HG03354 (cell line): ENCODE measurements around the gene CSF2.

Experiments
- ATAC-seq: cut with Tn5 transposase; IDR thresholded peaks from one replicate; pipeline ENCODE4 v1.9.1; 2021; ENCODE audit warnings: mild to moderate bottlenecking; ENCODE audit not compliant: unreplicated experiment, poor library complexity, severe bottlenecking

The CSF2 gene

DNA sequence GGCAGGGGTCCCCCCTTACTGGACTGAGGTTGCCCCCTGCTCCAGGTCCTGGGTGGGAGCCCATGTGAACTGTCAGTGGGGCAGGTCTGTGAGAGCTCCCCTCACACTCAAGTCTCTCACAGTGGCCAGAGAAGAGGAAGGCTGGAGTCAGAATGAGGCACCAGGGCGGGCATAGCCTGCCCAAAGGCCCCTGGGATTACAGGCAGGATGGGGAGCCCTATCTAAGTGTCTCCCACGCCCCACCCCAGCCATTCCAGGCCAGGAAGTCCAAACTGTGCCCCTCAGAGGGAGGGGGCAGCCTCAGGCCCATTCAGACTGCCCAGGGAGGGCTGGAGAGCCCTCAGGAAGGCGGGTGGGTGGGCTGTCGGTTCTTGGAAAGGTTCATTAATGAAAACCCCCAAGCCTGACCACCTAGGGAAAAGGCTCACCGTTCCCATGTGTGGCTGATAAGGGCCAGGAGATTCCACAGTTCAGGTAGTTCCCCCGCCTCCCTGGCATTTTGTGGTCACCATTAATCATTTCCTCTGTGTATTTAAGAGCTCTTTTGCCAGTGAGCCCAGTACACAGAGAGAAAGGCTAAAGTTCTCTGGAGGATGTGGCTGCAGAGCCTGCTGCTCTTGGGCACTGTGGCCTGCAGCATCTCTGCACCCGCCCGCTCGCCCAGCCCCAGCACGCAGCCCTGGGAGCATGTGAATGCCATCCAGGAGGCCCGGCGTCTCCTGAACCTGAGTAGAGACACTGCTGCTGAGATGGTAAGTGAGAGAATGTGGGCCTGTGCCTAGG, at the start of gene CSF2:
Gene CSF2 (plus strand): TSS at position 559 of the 783 bp plus-strand sequence. CDS start 35 bp downstream, at position 594.
- no peak for ATAC-seq

- ATAC-seq, result no peak
Measured at GRCh38 chr5:132024117-132024435, 49.5 kb upstream of the CSF2 start.

GRCh38 chr5:132024789-132025402, 48.7 kb upstream of the CSF2 start:
- no peak for ATAC-seq

DNA sequence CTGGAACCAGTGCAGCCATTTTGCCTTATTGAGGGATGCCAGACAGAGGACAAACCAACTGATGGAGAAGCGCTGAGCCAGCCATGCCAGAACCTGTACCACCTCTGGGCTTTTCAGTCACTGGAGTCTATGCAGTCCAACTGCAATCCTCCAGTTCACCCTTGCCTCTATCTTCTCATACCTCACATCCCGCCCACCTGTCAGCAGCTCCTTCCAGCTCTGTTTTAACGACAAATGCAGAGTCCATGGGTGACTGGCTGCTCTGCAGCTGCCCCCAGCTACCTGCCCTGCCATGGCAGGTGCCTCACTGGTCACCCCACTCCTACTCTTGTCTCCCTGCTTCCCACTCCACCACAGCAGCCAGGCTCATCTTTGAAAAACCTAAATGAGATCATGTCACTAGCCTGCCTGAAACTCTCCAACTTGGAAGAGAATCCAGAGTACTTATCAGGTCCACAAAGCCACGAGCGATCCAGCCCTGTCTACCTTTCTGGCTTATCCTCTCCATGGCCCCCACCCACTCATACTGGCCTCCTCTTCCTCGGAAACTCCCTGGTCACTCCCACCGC, 48.1 kb upstream of the CSF2 start:
- no peak for ATAC-seq

DNA sequence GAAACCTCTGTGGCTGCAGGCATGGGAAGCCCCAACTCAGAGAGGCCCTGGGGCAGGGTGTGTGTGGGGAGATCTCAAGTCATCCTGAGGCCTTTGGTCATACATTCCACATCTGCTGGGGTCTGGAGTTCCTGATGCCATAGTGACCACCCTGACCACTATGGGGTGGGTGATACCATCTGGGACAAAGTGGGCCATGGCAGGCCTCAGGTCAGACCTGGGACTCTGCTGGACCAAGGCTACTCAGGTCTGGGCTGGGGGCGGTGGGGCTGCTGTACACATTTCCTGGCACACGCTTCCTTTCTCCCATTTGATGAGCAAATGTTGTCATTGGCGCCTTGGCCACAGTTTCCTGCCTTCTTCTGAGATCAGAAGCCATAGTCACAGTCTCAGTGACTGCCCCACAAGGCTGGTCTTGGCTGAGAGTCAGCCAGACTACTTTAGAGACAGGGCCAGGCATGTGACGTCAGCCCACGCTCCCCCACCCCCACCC, 47.0 kb upstream of the CSF2 start:
- ATAC-seq, result no peak

GRCh38 chr5:132027027-132027426, 46.6 kb upstream of the CSF2 start:
- ATAC-seq, result no peak

GRCh38 chr5:132029609-132030330, 43.8 kb upstream of the CSF2 start:
- ATAC-seq, result no peak

GRCh38 chr5:132030610-132031009, 43.0 kb upstream of the CSF2 start:
- no peak for ATAC-seq

DNA sequence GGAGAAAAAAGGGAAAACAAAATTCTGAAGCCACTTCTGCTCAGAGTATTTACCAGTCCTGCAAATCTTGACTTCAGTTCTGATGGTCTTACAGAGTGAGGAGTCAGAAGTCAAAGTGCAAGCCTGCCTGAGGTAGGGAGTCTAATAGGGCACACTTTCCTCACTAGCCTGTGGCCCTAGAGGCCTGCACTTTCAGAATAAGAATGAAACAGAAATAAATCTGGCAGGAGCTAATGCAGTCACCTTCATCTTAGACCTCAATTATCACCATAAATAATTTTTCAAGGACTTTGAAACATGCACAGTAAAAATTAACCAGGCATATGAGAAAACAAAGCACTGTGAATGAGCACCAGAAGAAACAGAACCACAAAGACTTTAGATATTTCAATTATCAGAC, 41.4 kb upstream of the CSF2 start:
- no peak for ATAC-seq

- no peak for ATAC-seq
Measured at GRCh38 chr5:132033122-132033521, 40.5 kb upstream of the CSF2 start.

DNA sequence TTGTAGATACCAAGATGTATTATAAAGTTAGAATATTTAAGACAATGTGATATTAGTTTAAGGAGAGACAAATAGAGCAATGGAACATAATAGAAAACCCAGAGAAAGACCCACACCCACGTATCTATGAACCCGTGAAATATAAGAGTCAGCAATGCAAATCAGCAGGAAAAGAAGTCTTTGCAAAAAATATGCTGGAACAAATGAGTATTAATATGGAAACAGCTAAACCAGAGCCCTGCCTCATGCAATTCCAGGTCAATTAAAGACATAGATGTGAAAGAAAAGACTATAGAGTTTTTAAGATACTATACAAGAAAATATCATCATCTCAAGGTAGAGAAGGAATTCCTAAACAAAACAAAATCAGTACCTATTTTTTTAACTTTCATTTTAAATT, 36.2 kb upstream of the CSF2 start:
- no peak for ATAC-seq

GRCh38 chr5:132044207-132044606, 29.4 kb upstream of the CSF2 start:
- no peak for ATAC-seq

DNA sequence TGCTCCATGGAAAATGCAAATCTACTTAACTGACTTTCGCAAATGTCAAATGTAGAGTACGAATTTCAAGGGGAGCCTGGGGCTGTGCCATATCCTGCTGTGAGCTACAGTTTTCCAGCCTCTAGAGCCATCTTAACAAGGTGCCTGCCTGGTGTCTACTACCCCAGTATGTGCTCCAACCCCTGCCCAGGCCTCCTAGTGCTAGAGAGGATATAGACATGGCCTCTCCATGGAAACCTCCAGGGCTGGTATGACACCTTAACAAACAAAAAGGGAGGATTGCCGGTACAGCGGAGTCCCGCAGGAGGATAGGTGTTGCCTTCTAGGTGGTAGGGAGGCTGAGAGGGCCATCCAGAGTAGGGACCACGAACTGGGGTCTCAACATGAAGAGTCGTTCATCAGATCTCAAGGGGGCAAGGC, 26.7 kb upstream of the CSF2 start:
- no peak for ATAC-seq

DNA sequence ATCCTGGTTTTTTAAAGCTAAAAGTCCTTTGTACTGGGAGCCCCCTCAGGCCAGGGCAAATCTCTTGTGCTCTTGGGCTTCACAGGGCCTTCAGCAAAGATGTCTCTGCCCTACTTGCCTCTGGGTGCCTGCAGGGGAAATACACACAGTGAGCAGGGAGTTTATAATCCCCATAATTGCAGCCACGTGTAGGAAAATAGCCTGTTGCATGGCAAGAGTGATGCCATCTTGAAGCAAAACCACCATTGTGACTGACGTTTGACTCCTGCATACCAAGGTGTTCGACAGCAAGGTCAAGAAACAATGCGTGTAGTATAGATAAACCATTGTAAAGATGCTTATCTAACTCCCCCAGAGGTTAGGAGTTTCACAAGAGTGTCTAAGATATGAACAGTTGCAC, 24.5 kb upstream of the CSF2 start:
- ATAC-seq, result no peak

GRCh38 chr5:132049559-132049958, 24.0 kb upstream of the CSF2 start:
- ATAC-seq, result no peak

DNA sequence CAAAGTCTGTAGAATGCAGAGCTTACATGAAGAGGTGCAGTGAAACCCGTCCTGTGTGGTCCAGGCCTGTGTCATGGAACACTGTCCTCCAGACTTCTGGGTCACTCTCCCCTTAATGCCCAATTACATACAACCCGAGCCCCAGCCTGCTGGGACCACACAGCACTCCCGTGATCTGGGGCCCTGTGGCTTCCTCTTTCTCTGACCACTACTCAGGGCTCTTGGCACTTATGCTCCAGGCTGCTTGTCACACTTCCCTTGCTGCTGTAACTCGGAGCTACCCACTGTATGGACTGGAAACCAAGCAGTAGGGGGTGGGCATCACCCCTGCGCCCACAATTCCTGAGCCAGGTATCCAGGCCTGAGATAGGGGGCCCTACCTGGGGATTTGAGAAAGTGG, 23.5 kb upstream of the CSF2 start:
- no peak for ATAC-seq

DNA sequence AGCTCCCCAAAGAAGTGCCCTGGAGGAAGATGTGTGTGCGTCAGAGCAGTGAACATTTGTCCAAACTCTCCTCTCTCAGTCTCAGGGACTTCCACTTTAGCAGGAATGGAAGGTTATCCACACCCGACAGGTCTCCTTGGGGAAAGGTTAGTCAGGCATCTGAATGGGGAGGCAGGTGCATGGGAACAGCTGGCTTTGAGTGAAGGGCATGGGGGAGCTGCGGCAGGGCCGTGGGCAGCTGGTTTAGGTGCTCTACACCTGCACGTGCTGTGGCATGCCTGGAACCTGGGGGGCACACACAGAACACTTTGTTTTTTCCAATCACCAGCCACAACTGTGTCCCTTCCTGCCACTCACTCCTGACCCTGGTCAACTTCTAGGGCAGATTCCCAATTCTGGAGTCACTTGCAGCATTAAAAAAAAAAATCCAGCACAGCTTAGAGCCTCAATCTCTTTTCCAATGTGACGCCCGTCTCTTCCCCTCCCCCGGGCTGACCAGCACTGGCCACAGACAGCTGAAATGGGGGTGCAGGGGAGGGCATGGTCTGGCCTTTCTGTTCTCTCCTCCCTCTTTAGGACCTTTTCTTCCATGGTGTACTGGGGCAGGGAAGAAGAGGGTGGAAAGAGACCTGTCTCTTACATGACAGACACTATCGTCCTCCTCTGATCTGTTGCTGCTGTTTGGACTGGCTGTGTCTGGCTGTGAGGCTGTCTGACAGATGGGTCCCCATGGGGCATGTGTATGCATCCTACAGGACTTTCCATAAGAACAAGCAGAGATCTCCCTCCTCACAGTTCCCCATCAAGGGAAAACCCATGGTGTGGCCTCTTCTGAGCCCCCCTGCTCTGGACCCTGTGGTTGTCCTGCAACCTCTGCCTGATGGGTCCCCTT, 22.7 kb upstream of the CSF2 start:
- ATAC-seq, result no peak

DNA sequence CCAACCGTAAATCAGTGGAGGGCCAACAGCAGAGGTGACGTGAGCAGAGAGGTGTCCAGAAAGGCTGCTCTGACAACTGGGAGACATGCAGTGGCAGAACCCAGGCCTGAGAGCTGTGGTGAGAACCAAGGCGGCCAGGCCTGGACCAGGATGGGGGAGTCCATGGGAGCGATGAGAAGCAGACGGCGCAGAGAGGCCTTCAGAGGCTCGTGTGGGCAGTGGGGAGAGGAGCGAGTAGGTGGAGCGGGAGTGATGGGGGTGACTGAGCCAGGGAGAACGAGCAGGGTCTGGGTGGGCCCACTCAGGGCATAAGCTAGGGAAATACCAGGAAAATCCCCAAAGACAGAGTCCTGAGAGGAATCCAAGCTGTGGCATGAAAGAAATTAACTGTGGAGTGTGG, 21.1 kb upstream of the CSF2 start:
- no peak for ATAC-seq

GRCh38 chr5:132053483-132053882, 20.1 kb upstream of the CSF2 start:
- no peak for ATAC-seq
